ENCODE measurements around the gene CBY2.

GRCh38 chr13:45662162-45662561 is 40.0 kb upstream of the CBY2 start:
- TF ChIP-seq CTCF (IDR thresholded peaks at IDR 0.05; ENCODE audit: insufficient read depth, low read length) (no peak), REST (IDR thresholded peaks at IDR 0.05; ENCODE audit: insufficient replicate concordance, low read depth) (no peak), POLR2AphosphoS5 (IDR thresholded peaks at IDR 0.05; ENCODE audit: low read depth) (no peak), GABPA (IDR thresholded peaks at IDR 0.05; ENCODE audit: low read depth) (no peak)

All from HL-60 (cell line).